Prostate gland (tissue), 2 donors: ENCODE data around the gene ACTL7A.

ENCODE experiments used
- POLR2A ChIP-seq: fragments of 450-650 bp; IDR thresholded peaks from one replicate; pipeline ENCODE4 v1.6.1; 2016; ENCODE audit warnings: antibody characterized with exemption, mild to moderate bottlenecking
- POLR2AphosphoS5 ChIP-seq: sonication (generic); formaldehyde crosslinking; IDR thresholded peaks from one replicate; pipeline ENCODE4 v1.6.1; 2017; ENCODE audit warnings: antibody characterized with exemption
- TF ChIP-seq, protein P1 (sequence below), 4 experiments: fragments of 200-600 bp in 2 of 4; fragments of 450-650 bp in 2 of 4; sonication (generic) in 2 of 4; IDR thresholded peaks; 1 replicate in 3 of 4; 2 replicates in 1 of 4; pipeline ENCODE4 v1.5.1; 2016 to 2019; ENCODE audit warnings: antibody characterized with exemption in 4 of 4, mild to moderate bottlenecking in 2 of 4, moderate library complexity in 2 of 4

- no peak for TF ChIP-seq POLR2A
- TF ChIP-seq, protein P1, sequence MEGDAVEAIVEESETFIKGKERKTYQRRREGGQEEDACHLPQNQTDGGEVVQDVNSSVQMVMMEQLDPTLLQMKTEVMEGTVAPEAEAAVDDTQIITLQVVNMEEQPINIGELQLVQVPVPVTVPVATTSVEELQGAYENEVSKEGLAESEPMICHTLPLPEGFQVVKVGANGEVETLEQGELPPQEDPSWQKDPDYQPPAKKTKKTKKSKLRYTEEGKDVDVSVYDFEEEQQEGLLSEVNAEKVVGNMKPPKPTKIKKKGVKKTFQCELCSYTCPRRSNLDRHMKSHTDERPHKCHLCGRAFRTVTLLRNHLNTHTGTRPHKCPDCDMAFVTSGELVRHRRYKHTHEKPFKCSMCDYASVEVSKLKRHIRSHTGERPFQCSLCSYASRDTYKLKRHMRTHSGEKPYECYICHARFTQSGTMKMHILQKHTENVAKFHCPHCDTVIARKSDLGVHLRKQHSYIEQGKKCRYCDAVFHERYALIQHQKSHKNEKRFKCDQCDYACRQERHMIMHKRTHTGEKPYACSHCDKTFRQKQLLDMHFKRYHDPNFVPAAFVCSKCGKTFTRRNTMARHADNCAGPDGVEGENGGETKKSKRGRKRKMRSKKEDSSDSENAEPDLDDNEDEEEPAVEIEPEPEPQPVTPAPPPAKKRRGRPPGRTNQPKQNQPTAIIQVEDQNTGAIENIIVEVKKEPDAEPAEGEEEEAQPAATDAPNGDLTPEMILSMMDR (IDR thresholded peaks at IDR 0.05): no peak
- no peak for TF ChIP-seq POLR2AphosphoS5
Measured at GRCh38 chr9:108835831-108836230, 26.2 kb upstream of the ACTL7A start.
